GM23338 (cell line): Measurements from ENCODE around the gene PALM. TPM values are rescaled to one million over a fixed set of nuclear protein-coding genes. Genes with fewer than 3 reads are reported as not detected.

ENCODE experiments used
- ATAC-seq: fragments of 200-7000 bp; cut with Tn5 transposase; 3 replicates; pipeline ENCODE4 v1.9.1; 2020
- DNase-seq: peaks from one replicate; pipeline ENCODE4 v3.0.0-alpha.2; 2015; ENCODE audit warnings: low spot score
- H2AFZ ChIP-seq: fragments of 200-600 bp; sonication (generic); 2 replicates; pipeline ENCODE4 v1.8.0; 2016; ENCODE audit warnings: antibody characterized with exemption, mild to moderate bottlenecking, moderate library complexity
- H3F3A ChIP-seq: fragments of 200-600 bp; sonication (generic); replicated peaks from 2 replicates; pipeline ENCODE4 v1.8.0; 2017; ENCODE audit warnings: antibody characterized with exemption, mixed run types, low read depth
- H3K27ac ChIP-seq: fragments of 200-600 bp; sonication (generic); 2 replicates; pipeline ENCODE4 v1.6.1; 2016; ENCODE audit warnings: low read depth
- H3K27me3 ChIP-seq: fragments of 200-600 bp; sonication (generic); 2 replicates; pipeline ENCODE4 v1.8.0; 2016; ENCODE audit warnings: mild to moderate bottlenecking, mixed run types, moderate library complexity; ENCODE audit not compliant: insufficient read depth
- H3K36me3 ChIP-seq: fragments of 200-600 bp; sonication (generic); 2 replicates; pipeline ENCODE4 v1.8.0; 2016; ENCODE audit warnings: mild to moderate bottlenecking; ENCODE audit not compliant: insufficient read depth
- H3K4me1 ChIP-seq: fragments of 200-600 bp; sonication (generic); 2 replicates; pipeline ENCODE4 v1.8.0; 2016; ENCODE audit warnings: mild to moderate bottlenecking, moderate library complexity; ENCODE audit not compliant: insufficient read depth
- H3K4me2 ChIP-seq: fragments of 200-600 bp; sonication (generic); 2 replicates; pipeline ENCODE4 v1.7.1; 2017; ENCODE audit warnings: mixed run types
- H3K4me3 ChIP-seq: fragments of 200-600 bp; sonication (generic); 2 replicates; pipeline ENCODE4 v1.6.1; 2016; ENCODE audit warnings: mixed run types
- H3K79me2 ChIP-seq: fragments of 200-600 bp; sonication (generic); replicated peaks from 2 replicates; pipeline ENCODE4 v1.8.0; 2017; ENCODE audit warnings: mild to moderate bottlenecking; ENCODE audit not compliant: insufficient read depth
- H3K9me2 ChIP-seq: fragments of 200-600 bp; sonication (generic); 2 replicates; pipeline ENCODE4 v1.8.0; 2017; ENCODE audit not compliant: insufficient read depth
- H4K20me1 ChIP-seq: fragments of 200-600 bp; sonication (generic); replicated peaks from 2 replicates; pipeline ENCODE4 v1.8.0; 2017; ENCODE audit warnings: mild to moderate bottlenecking; ENCODE audit not compliant: insufficient read depth
- H3K27ac Mint-ChIP-seq: 2 replicates; pipeline ENCODE4 v1.8.0; 2020; ENCODE audit warnings: inconsistent platforms, mild to moderate bottlenecking, moderate library complexity, mixed read lengths
- H3K27me3 Mint-ChIP-seq: 3 replicates; pipeline ENCODE4 v1.8.0; 2022; ENCODE audit warnings: low read depth, mild to moderate bottlenecking, moderate library complexity, mixed read lengths, inconsistent platforms; ENCODE audit not compliant: insufficient read depth, poor library complexity
- H3K36me3 Mint-ChIP-seq: 3 replicates; pipeline ENCODE4 v1.8.0; 2021; ENCODE audit warnings: low read depth, mild to moderate bottlenecking, inconsistent platforms, moderate library complexity, mixed read lengths
- H3K4me1 Mint-ChIP-seq: 3 replicates; pipeline ENCODE4 v1.8.0; 2020; ENCODE audit warnings: mild to moderate bottlenecking, inconsistent platforms, mixed read lengths
- H3K4me3 Mint-ChIP-seq: 3 replicates; pipeline ENCODE4 v1.8.0; 2021; ENCODE audit warnings: moderate library complexity, mild to moderate bottlenecking, inconsistent platforms, mixed read lengths
- H3K9me3 Mint-ChIP-seq: 3 replicates; pipeline ENCODE4 v1.8.0; 2020; ENCODE audit warnings: moderate library complexity, mild to moderate bottlenecking, inconsistent platforms, mixed read lengths
- CREB1 ChIP-seq: fragments of 250-450 bp; sonication (Bioruptor Pico); IDR thresholded peaks from 2 replicates; pipeline ENCODE4 v1.5.0; 2020; ENCODE audit warnings: low read depth, mild to moderate bottlenecking, moderate library complexity
- CTCF ChIP-seq, 2 experiments: fragments of 200-600 bp in 1 of 2; sonication (generic) in 1 of 2; conservative IDR thresholded peaks; 2 replicates each; pipeline versions ENCODE4 v1.5.1 to v1.6.1; 2016 to 2017; ENCODE audit warnings: antibody characterized with exemption in 2 of 2, low read depth in 2 of 2, mild to moderate bottlenecking in 2 of 2, moderate library complexity in 1 of 2
- ETS1 ChIP-seq: IDR thresholded peaks from 2 replicates; pipeline ENCODE4 v1.6.1; 2016; ENCODE audit warnings: antibody characterized with exemption
- EZH2phosphoT487 ChIP-seq: fragments of 200-600 bp; sonication (generic); IDR thresholded peaks from one replicate; pipeline ENCODE4 v1.8.1; 2018; ENCODE audit warnings: antibody characterized with exemption; ENCODE audit not compliant: unreplicated experiment
- JUNB ChIP-seq: IDR thresholded peaks from one replicate; pipeline ENCODE4 v1.6.1; 2016; ENCODE audit warnings: antibody characterized with exemption; ENCODE audit not compliant: unreplicated experiment
- NANOG ChIP-seq: IDR thresholded peaks from 2 replicates; pipeline ENCODE4 v1.6.1; 2016; ENCODE audit warnings: antibody characterized with exemption, borderline replicate concordance
- ZNF114 ChIP-seq: fragments of 250-450 bp; sonication (Bioruptor Pico); IDR thresholded peaks from 2 replicates; pipeline ENCODE4 v1.5.0; 2020; ENCODE audit warnings: mild to moderate bottlenecking, moderate library complexity
- polyA plus RNA-seq: library from polyadenylated mRNA; unstranded; fragments of >200 nt; fragmentation: Nextera tagmentation; extraction: Ambion mirVana; gene quantifications from 2 replicates; pipeline ENCODE4 v1.2.1, GENCODE V29; 2016
- total RNA-seq: library from RNA; depleted of rRNA; stranded (reverse); fragments of >200 nt; shearing (Covaris generic); gene quantifications from 2 replicates; pipeline ENCODE4 v1.2.3, GENCODE V29; 2014
- TF ChIP-seq, protein P1 (sequence below): fragments of 250-450 bp; sonication (Bioruptor Pico); IDR thresholded peaks from 2 replicates; pipeline ENCODE4 v1.5.0; 2020; ENCODE audit warnings: mild to moderate bottlenecking, moderate library complexity
- TF ChIP-seq, protein P2 (sequence below): IDR thresholded peaks from one replicate; pipeline ENCODE4 v1.6.1; 2018; ENCODE audit warnings: antibody characterized with exemption; ENCODE audit not compliant: unreplicated experiment

PALM gene
- total and polyA plus RNA-seq, 2 experiments from 2014 or later, result 3.8 to 26.1 TPM

GRCh38 chr19:688992-689391 lies 19.7 kb upstream of the PALM start (continued):
- TF ChIP-seq, protein P1, sequence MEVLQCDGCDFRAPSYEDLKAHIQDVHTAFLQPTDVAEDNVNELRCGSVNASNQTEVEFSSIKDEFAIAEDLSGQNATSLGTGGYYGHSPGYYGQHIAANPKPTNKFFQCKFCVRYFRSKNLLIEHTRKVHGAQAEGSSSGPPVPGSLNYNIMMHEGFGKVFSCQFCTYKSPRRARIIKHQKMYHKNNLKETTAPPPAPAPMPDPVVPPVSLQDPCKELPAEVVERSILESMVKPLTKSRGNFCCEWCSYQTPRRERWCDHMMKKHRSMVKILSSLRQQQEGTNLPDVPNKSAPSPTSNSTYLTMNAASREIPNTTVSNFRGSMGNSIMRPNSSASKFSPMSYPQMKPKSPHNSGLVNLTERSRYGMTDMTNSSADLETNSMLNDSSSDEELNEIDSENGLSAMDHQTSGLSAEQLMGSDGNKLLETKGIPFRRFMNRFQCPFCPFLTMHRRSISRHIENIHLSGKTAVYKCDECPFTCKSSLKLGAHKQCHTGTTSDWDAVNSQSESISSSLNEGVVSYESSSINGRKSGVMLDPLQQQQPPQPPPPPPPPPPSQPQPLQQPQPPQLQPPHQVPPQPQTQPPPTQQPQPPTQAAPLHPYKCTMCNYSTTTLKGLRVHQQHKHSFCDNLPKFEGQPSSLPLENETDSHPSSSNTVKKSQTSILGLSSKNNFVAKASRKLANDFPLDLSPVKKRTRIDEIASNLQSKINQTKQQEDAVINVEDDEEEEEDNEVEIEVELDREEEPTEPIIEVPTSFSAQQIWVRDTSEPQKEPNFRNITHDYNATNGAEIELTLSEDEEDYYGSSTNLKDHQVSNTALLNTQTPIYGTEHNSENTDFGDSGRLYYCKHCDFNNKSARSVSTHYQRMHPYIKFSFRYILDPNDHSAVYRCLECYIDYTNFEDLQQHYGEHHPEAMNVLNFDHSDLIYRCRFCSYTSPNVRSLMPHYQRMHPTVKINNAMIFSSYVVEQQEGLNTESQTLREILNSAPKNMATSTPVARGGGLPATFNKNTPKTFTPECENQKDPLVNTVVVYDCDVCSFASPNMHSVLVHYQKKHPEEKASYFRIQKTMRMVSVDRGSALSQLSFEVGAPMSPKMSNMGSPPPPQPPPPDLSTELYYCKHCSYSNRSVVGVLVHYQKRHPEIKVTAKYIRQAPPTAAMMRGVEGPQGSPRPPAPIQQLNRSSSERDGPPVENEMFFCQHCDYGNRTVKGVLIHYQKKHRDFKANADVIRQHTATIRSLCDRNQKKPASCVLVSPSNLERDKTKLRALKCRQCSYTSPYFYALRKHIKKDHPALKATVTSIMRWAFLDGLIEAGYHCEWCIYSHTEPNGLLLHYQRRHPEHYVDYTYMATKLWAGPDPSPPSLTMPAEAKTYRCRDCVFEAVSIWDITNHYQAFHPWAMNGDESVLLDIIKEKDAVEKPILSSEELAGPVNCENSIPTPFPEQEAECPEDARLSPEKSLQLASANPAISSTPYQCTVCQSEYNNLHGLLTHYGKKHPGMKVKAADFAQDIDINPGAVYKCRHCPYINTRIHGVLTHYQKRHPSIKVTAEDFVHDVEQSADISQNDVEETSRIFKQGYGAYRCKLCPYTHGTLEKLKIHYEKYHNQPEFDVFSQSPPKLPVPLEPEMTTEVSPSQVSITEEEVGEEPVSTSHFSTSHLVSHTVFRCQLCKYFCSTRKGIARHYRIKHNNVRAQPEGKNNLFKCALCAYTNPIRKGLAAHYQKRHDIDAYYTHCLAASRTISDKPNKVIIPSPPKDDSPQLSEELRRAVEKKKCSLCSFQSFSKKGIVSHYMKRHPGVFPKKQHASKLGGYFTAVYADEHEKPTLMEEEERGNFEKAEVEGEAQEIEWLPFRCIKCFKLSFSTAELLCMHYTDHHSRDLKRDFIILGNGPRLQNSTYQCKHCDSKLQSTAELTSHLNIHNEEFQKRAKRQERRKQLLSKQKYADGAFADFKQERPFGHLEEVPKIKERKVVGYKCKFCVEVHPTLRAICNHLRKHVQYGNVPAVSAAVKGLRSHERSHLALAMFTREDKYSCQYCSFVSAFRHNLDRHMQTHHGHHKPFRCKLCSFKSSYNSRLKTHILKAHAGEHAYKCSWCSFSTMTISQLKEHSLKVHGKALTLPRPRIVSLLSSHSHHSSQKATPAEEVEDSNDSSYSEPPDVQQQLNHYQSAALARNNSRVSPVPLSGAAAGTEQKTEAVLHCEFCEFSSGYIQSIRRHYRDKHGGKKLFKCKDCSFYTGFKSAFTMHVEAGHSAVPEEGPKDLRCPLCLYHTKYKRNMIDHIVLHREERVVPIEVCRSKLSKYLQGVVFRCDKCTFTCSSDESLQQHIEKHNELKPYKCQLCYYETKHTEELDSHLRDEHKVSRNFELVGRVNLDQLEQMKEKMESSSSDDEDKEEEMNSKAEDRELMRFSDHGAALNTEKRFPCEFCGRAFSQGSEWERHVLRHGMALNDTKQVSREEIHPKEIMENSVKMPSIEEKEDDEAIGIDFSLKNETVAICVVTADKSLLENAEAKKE (CRISPR knock-in tag), result no peak
- no peak for TF ChIP-seq EZH2phosphoT487

DNA sequence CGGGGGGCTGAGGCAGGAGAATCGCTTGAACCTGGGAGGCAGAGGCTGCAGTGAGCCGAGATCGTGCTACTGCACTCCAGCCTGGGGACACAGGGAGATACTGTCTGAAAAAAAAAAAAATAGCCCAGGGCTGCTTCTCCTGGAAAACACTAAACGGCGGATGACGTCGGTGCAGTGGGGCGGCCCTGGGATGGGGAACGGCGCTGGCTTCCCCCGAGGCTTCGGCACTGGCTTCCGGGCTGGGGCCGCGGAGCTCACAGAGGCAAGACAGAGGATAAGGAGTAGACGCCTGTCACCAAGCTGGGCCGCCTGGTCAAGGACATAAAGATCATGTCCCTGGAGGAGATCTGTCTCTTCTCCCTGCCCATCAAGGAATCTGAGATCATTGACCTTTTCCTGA lies 18.5 kb upstream of the PALM start:
- Mint-ChIP-seq H3K27me3 (peaks cover 12% of the 10 kb centered on the region), H3K4me3 (no peak overlapping the region), H3K9me3 (no peaks in the 10 kb centered on the region), H3K27ac (no peak overlapping the region), H3K4me1 (no peaks in the 10 kb centered on the region), H3K36me3 (no peaks in the 10 kb centered on the region)
- no peaks in the 10 kb centered on the region for H3K4me1 ChIP-seq
- no peaks in the 10 kb centered on the region for H3K27me3 ChIP-seq
- no peaks in the 10 kb centered on the region for H3F3A ChIP-seq
- no peak overlapping the region for H3K27ac ChIP-seq
- no peak overlapping the region for H3K4me3 ChIP-seq
- no peak overlapping the region for H3K4me2 ChIP-seq
- DNase-seq (no peak), ATAC-seq (peak; percentile 19; the same call in 1 of the 3 replicates)
- H3K79me2 ChIP-seq, result no peaks in the 10 kb centered on the region
- no peaks in the 10 kb centered on the region for H4K20me1 ChIP-seq
- no peaks in the 10 kb centered on the region for H3K9me2 ChIP-seq
- H3K36me3 ChIP-seq, result no peaks in the 10 kb centered on the region
- no peak overlapping the region for H2AFZ ChIP-seq
- no peak for TF ChIP-seq ETS1
- no peak for TF ChIP-seq NANOG
- no peak for TF ChIP-seq CREB1 (CRISPR knock-in tag)
- no peak for TF ChIP-seq CTCF (conservative IDR thresholded peaks at IDR 0.05; ENCODE audit: low read depth in 2 of 2)
- TF ChIP-seq, protein P2, sequence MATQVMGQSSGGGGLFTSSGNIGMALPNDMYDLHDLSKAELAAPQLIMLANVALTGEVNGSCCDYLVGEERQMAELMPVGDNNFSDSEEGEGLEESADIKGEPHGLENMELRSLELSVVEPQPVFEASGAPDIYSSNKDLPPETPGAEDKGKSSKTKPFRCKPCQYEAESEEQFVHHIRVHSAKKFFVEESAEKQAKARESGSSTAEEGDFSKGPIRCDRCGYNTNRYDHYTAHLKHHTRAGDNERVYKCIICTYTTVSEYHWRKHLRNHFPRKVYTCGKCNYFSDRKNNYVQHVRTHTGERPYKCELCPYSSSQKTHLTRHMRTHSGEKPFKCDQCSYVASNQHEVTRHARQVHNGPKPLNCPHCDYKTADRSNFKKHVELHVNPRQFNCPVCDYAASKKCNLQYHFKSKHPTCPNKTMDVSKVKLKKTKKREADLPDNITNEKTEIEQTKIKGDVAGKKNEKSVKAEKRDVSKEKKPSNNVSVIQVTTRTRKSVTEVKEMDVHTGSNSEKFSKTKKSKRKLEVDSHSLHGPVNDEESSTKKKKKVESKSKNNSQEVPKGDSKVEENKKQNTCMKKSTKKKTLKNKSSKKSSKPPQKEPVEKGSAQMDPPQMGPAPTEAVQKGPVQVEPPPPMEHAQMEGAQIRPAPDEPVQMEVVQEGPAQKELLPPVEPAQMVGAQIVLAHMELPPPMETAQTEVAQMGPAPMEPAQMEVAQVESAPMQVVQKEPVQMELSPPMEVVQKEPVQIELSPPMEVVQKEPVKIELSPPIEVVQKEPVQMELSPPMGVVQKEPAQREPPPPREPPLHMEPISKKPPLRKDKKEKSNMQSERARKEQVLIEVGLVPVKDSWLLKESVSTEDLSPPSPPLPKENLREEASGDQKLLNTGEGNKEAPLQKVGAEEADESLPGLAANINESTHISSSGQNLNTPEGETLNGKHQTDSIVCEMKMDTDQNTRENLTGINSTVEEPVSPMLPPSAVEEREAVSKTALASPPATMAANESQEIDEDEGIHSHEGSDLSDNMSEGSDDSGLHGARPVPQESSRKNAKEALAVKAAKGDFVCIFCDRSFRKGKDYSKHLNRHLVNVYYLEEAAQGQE, result no peak
- TF ChIP-seq ZNF114 (CRISPR knock-in tag), result no peak
- no peak for TF ChIP-seq EZH2phosphoT487
- TF ChIP-seq JUNB, result no peak
